Astrocyte (in vitro differentiated cells and primary cell): ENCODE results near the gene PIK3R2.

Experiments
- EZH2 ChIP-seq: IDR thresholded peaks from 2 replicates; pipeline ENCODE4 v1.6.1; 2012; ENCODE audit warnings: mild to moderate bottlenecking, low read length, inconsistent platforms; ENCODE audit not compliant: insufficient read depth
- TF ChIP-seq, protein P1 (sequence below): IDR thresholded peaks from 2 replicates; pipeline ENCODE4 v1.5.1; 2011; ENCODE audit warnings: low read depth, mild to moderate bottlenecking, inconsistent platforms, low read length, moderate library complexity; ENCODE audit not compliant: insufficient read depth

- TF ChIP-seq, protein P1, sequence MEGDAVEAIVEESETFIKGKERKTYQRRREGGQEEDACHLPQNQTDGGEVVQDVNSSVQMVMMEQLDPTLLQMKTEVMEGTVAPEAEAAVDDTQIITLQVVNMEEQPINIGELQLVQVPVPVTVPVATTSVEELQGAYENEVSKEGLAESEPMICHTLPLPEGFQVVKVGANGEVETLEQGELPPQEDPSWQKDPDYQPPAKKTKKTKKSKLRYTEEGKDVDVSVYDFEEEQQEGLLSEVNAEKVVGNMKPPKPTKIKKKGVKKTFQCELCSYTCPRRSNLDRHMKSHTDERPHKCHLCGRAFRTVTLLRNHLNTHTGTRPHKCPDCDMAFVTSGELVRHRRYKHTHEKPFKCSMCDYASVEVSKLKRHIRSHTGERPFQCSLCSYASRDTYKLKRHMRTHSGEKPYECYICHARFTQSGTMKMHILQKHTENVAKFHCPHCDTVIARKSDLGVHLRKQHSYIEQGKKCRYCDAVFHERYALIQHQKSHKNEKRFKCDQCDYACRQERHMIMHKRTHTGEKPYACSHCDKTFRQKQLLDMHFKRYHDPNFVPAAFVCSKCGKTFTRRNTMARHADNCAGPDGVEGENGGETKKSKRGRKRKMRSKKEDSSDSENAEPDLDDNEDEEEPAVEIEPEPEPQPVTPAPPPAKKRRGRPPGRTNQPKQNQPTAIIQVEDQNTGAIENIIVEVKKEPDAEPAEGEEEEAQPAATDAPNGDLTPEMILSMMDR: peak; percentile 40
- no peak for TF ChIP-seq EZH2
Measured at GRCh38 chr19:18167975-18168645, 15.1 kb downstream of the PIK3R2 start.
